Neural progenitor cell (in vitro differentiated cells): ENCODE results near the gene JMJD6.

Experiments
- CTCF ChIP-seq: fragments of 200-600 bp; sonication (generic); IDR thresholded peaks from 2 replicates; pipeline ENCODE4 v1.5.1; 2017; ENCODE audit warnings: antibody characterized with exemption, mild to moderate bottlenecking
- EZH2 ChIP-seq: fragments of 200-600 bp; sonication (generic); IDR thresholded peaks from 2 replicates; pipeline ENCODE4 v1.6.1; 2017; ENCODE audit warnings: antibody characterized with exemption, mild to moderate bottlenecking, moderate library complexity
- EZH2phosphoT487 ChIP-seq: fragments of 200-600 bp; sonication (generic); IDR thresholded peaks from 2 replicates; pipeline ENCODE4 v1.6.1; 2017; ENCODE audit warnings: antibody characterized with exemption

DNA sequence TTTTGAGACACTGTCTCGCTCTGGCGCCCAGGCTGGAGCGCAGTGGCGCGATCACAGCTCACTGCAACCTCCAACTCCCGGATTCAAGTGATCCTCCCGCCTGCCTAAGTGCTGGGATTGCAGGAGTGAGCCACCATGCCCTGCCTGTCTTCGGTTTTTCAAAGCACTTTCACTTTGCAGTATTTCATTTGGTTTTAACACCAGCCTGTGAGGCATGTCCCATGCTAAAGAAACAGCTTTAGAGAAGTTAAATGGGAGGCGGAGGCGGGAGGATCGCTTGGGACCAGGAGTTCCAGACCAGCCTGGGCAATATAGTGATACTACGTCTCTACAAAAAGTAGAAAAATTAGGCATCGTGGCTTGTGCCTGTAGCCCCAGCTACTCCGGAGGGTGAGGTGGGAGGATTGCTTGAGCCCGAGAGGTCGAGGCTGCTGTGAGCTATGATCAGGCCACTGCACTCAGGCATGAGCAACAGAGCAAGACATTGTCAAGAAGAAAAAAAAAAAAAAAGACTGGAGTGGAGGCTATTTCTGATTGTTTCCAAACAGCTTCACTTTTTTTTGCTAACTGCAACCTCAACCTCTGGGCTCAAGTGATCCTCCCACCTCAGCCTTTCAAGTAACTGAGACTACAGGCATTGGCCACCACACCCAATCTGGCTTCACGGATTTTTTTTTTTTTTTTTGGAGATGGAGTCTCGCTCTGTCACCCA lies 1.5 kb upstream of the JMJD6 start:
- TF ChIP-seq EZH2 (no peak), CTCF (no peak), EZH2phosphoT487 (no peak)
